DMS153 (cell line): ENCODE measurements around the gene NALCN.

Experiments
- DNase-seq: peaks from one replicate; lab custom pipeline; 2025; lab: John Stamatoyannopoulos, UW

Gene NALCN

GRCh38 chr13:101415358-101416174 is 742 bp downstream of the NALCN start:
- no peak for DNase-seq

GRCh38 chr13:101412076-101412475 is 4.2 kb downstream of the NALCN start:
- DNase-seq, result no peak

GRCh38 chr13:101408992-101409656 is 7.2 kb downstream of the NALCN start:
- no peak for DNase-seq

GRCh38 chr13:101408154-101408553 is 8.2 kb downstream of the NALCN start:
- no peak for DNase-seq

DNA sequence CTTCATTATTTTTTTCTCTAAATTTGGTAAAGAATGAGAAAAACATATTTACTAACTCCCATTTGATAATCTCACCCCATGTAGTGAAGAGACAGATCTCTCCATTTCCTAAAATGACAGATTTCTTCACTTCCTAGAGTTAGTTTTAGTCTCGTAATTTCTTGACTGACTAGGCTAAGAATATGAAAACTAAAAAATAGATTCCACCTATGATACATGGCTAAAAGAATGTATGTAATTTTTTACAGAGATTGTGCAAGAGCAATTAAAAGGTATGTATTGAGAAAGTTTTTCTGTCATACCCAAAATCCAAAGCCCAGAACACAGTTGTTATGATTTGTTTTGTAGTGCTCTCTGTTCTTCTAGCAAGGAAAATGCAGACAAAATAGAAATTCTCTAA is 9.5 kb downstream of the NALCN start:
- no peak for DNase-seq

- no peak for DNase-seq
Measured at GRCh38 chr13:101401196-101401595, 15.1 kb downstream of the NALCN start.

DNA sequence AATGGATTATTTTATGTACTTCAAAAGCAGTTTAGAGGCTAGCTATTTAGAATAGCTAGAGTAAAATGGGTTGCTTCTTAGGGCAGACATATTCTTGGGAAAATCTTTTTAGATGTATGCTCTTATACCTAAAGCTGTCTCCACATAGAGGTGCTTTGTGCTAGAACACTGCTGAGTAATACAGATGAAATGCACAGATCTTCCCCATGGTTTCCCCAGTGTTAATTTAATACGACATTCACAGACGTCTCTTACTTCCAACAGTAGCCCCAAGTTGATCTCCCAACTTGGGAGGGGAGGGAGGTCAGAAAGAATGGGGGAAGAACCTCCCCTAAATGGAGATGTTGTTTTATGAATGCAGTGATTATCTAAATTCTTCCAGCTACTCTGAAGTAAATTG is 16.9 kb downstream of the NALCN start:
- no peak for DNase-seq

- no peak for DNase-seq
Measured at GRCh38 chr13:101398920-101399319, 17.4 kb downstream of the NALCN start.

GRCh38 chr13:101398191-101398590 is 18.1 kb downstream of the NALCN start:
- DNase-seq, result no peak

DNA sequence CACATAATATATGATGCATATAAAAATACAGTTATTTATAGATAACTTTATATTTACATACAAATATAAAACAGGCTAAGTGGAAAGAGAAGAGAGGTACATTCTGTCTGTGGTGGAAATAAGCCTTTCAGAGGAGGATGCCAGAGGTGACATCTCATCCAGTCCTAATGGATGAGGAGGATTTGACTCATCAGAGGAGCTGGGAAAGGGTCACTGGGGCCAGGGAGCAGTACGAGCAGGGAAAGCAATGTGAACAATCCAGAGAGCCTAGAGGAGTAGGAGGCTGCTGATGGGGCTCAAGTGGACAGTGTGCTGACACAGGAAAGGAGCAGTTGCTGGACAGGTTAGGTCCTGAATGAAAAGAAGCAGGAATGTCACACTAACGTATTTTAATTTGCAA is 18.6 kb downstream of the NALCN start:
- no peak for DNase-seq

DNA sequence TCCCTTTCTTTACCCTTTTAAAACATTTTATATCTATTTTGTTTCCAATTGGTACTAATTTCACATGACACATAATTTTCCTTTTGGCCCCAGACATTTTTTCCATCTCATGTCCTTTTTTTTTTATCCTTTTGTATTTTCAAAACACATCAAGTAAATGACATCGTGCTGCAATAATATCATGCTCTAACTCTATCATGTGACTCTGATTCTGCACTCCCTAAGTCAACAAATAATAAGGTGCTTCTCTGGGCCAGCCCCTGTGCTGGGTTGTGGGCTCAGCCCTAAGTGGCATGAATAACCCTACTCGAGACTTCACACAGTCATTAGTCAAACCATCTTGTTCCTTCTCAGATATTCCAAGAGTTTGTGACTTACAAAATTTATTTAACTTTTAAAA is 21.7 kb downstream of the NALCN start:
- no peak for DNase-seq

DNA sequence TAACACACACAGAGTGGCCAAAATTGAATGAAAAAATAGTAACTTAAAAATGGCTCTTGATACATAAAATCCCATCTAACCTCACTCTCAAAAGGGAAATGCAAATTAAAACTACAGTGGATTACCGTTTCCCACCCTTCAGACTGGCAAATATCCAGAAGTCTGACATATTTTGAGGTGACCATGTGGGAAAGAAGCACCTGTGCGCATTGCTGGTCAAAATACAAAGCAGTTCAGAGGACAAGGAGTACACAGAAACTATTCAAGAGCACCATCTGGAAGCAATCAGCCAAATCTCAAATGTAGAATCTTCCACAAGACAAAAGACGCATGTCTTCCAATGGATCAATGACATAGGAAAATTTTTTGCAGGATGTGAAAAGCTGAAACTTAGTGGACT is 23.2 kb downstream of the NALCN start:
- no peak for DNase-seq

DNA sequence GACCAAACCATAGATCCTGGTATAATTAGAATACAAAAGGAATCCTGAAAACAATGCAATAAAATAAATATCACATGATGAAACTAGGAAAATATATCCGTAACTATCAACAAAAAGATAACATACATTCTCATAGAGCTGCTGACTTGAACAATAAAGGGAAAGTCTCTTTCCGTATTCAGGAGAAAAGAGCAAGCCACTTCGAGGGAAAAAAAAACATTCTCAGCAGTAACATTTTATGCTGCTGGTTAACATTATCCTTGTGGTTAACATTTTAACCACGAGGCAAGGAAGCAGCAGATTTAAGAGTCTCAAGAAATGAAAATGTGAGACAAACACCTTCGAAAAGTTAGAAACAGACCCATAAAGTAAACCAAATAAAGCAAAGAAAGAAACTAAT is 25.8 kb downstream of the NALCN start:
- DNase-seq, result no peak

DNA sequence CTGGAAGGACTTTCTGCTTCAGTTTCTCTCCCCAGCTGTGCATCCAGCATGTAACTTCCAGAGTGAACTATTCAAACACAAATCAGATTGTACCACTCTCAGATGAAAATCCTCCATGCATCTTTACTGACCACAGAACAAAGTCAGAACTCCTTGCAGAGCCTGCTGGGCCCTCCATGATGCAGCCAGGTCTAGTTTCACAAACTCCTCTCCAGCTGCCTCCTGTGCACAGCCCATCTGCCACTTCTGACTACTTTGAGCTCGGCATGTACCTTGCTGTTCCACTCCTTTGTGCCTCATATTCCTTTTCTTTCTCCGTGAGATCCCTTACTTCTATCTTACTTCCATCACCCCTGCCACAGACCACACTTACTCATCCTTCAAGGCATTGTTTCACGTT is 31.4 kb downstream of the NALCN start:
- no peak for DNase-seq

GRCh38 chr13:101383595-101383994 is 32.7 kb downstream of the NALCN start:
- DNase-seq, result no peak

GRCh38 chr13:101382701-101383100 is 33.6 kb downstream of the NALCN start:
- no peak for DNase-seq

DNA sequence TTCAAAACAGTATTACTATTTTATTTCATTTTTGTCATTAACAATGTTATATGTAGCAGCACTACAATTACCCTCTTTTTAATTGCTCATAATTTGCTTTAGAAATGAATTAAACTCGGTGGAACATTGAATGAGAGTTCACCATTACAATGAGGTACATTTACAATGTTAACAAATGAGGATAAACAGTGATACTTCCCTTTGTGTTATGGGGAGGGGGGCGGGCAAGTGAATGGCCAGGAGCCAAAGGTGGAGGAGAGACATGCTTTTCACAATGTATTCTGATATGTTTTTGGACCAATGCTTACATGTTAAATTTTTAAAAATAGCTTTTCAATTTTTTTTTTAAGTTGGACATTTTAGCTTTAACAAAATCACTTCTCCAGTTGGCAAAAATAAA is 34.2 kb downstream of the NALCN start:
- no peak for DNase-seq

- no peak for DNase-seq
Measured at GRCh38 chr13:101360525-101360924, 55.8 kb downstream of the NALCN start.

- DNase-seq, result no peak
Measured at GRCh38 chr13:101354895-101355294, 61.4 kb downstream of the NALCN start.

DNA sequence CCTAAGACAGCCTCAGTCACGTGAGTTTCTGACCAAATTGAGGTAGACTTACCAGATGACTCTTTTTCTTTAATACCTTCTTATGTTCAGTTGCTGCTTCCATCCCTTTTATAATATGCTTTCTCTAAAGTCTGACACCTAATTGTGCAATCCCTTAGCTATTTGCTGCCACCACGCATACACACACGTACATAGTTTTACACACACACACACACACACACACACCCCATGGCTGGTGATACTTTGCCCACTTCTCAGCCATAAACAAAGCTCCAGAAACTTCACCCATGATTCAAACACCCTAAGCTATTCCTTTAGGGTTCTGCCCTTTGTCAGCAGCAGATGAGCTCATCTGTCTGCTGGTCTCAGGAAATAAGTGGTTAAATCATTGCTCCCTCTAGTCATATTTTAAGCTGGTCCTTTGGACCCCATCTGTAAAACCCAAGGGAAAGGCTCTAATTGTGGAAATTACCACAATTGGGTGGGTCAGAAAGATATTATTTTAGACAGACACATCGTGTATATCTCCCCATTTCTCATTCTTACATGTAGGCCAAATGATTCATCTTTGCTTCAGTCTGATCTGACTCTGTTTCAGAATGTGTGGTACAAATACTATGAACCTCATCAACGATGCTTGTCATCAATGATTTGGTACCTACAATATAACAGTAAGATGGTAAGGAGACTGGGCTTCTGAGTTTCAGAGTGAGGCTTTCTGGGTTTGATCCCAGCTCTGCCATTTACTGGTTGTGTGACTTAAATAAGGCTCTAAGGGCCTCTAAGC is 69.2 kb downstream of the NALCN start:
- DNase-seq, result no peak

- no peak for DNase-seq
Measured at GRCh38 chr13:101346161-101346560, 70.1 kb downstream of the NALCN start.

DNA sequence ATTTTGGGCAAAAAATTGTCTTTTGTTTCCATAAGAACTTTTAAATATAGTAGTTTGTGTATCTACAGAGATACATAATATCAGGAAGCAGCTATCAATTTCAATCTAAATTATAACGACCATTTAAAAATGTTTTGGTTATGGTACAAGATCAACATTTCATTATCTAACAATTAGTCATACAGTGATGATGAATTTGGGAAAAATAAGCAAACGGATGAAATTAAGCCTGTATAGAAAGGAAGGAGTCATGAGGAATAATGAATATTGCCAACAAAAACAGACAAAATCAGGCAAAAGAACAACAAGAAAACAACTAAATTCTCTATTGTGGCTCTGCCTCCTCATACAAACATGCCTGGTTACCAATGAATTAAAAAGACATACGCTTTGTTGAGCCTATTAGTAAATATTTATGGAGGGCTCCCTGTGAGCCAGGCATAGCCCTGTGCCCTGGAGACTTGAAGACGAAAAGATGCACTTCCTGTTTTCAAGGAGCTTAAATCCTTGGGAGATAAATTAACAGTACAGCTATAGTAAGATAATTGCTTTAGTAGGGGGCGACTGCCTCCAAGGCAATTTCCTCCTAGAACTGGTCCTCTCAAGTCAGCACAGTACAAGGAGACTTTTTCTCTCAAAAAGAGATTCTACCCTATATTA is 73.0 kb downstream of the NALCN start:
- DNase-seq, result no peak
